Endothelial cell of umbilical vein (primary cell): Measurements from ENCODE around the gene RPS6KA5. TPM values are rescaled to one million over a fixed set of nuclear protein-coding genes. Genes with fewer than 3 reads are reported as not detected.

Source experiments
- BruUV-seq: library from RNA; stranded (reverse); fragments of 400-500 nt; replicated peaks from 2 replicates; lab custom pipeline; 2021; lab: Mats Ljungman, UMichigan
- CTCF ChIA-PET: fragments of 300-600, 350-600 bp; sonication (Branson Sonifier 250); formaldehyde crosslinking; loops from one replicate; lab custom pipeline; 2021; ENCODE audit warnings: antibody characterized with exemption, inconsistent platforms; lab: Charles Lee
- POLR2A ChIA-PET: fragments of 300-600, 350-600 bp; sonication (Branson Sonifier 250); formaldehyde crosslinking; loops from one replicate; lab custom pipeline; 2021; ENCODE audit warnings: antibody characterized with exemption, inconsistent platforms; lab: Charles Lee
- DNase-seq: peaks from one replicate; pipeline ENCODE4 v3.0.0-alpha.2; 2011; ENCODE audit warnings: low read depth, low spot score
- FAIRE-seq: peaks from 2 replicates; lab custom pipeline; 2011; peaks lifted over from hg19 to GRCh38; lab: Jason Lieb, UNC
- H2AFZ ChIP-seq: 2 replicates; pipeline ENCODE4 v1.6.0; 2012; ENCODE audit warnings: low read depth, low read length, control low read depth, inconsistent platforms
- H3K27ac ChIP-seq: 2 replicates; pipeline ENCODE4 v1.5.1; 2011; ENCODE audit warnings: low read depth, mild to moderate bottlenecking, control low read depth, low read length, moderate library complexity; ENCODE audit not compliant: insufficient read depth
- H3K27me3 ChIP-seq, 2 experiments: 2 replicates each; pipeline versions ENCODE4 v1.6.0 to v1.6.1; 2011; ENCODE audit warnings: low read length in 2 of 2, mixed read lengths in 1 of 2; ENCODE audit not compliant: control insufficient read depth in 2 of 2, insufficient read depth in 2 of 2
- H3K36me3 ChIP-seq, 2 experiments: 2 replicates in 1 of 2; 3 replicates in 1 of 2; pipeline ENCODE4 v1.5.1; 2011; ENCODE audit warnings: low read length in 2 of 2, mild to moderate bottlenecking in 1 of 2, moderate library complexity in 1 of 2; ENCODE audit not compliant: control insufficient read depth in 2 of 2, insufficient read depth in 2 of 2; ENCODE audit errors: extremely low read depth in 1 of 2
- H3K4me1 ChIP-seq: 3 replicates; pipeline ENCODE4 v1.5.1; 2011; ENCODE audit warnings: mild to moderate bottlenecking, low read length; ENCODE audit not compliant: control insufficient read depth, insufficient read depth; ENCODE audit errors: extremely low read depth
- H3K4me2 ChIP-seq: 2 replicates; pipeline ENCODE4 v1.6.1; 2011; ENCODE audit warnings: low read length, control low read depth, mixed read lengths; ENCODE audit not compliant: insufficient read depth
- H3K4me3 ChIP-seq, 3 experiments: fragments of 200-600 bp in 1 of 3; sonication (generic), shearing (Covaris generic) in 1 of 3; replicated peaks in 1 of 3; 2 replicates each; pipeline ENCODE4 v1.5.1; 2011 to 2016; ENCODE audit warnings: control low read depth in 3 of 3, low read length in 3 of 3, mild to moderate bottlenecking in 2 of 3, inconsistent platforms in 1 of 3, low read depth in 1 of 3, moderate library complexity in 1 of 3; ENCODE audit not compliant: insufficient read depth in 1 of 3
- H3K79me2 ChIP-seq: 2 replicates; pipeline ENCODE4 v1.6.0; 2012; ENCODE audit warnings: low read length, inconsistent platforms; ENCODE audit not compliant: control insufficient read depth, insufficient read depth
- H3K9ac ChIP-seq: replicated peaks from 2 replicates; pipeline ENCODE3; 2011; ENCODE audit warnings: low read length, control low read depth; ENCODE audit not compliant: insufficient read depth; ENCODE audit errors: extremely low read depth
- H3K9me1 ChIP-seq: replicated peaks from 3 replicates; pipeline ENCODE4 v1.6.0; 2011; ENCODE audit warnings: mild to moderate bottlenecking, low read length; ENCODE audit not compliant: control insufficient read depth, insufficient read depth; ENCODE audit errors: extremely low read depth
- H3K9me3 ChIP-seq: replicated peaks from 2 replicates; pipeline ENCODE4 v1.5.1; 2012; ENCODE audit warnings: low read length, inconsistent platforms; ENCODE audit not compliant: control insufficient read depth, insufficient read depth
- H4K20me1 ChIP-seq: replicated peaks from 2 replicates; pipeline ENCODE3; 2011; ENCODE audit warnings: mild to moderate bottlenecking, low read length; ENCODE audit not compliant: control insufficient read depth, insufficient read depth; ENCODE audit errors: extremely low read depth
- CTCF ChIP-seq, 2 donors: IDR thresholded peaks; 1 replicate in 1 of 2; 2 replicates in 1 of 2; pipeline ENCODE4 v1.5.1; 2011; ENCODE audit warnings: low read length in 2 of 2, mild to moderate bottlenecking in 2 of 2, moderate library complexity in 2 of 2, control low read depth in 1 of 2, inconsistent platforms in 1 of 2, low read depth in 1 of 2; ENCODE audit not compliant: insufficient read depth in 1 of 2; ENCODE audit errors: extremely low read depth in 1 of 2
- EZH2 ChIP-seq: IDR thresholded peaks from 2 replicates; pipeline ENCODE4 v1.6.1; 2012; ENCODE audit warnings: borderline replicate concordance, low read depth, mild to moderate bottlenecking, moderate library complexity, low read length, inconsistent platforms; ENCODE audit not compliant: severe bottlenecking
- FOS ChIP-seq: IDR thresholded peaks from 2 replicates; pipeline ENCODE4 v1.6.1; 2011; ENCODE audit warnings: mild to moderate bottlenecking, low read length, moderate library complexity, borderline replicate concordance; ENCODE audit not compliant: insufficient read depth
- GATA2 ChIP-seq: IDR thresholded peaks from 2 replicates; pipeline ENCODE4 v1.7.0; 2011; ENCODE audit warnings: low read depth, mild to moderate bottlenecking, moderate library complexity, mixed read lengths, low read length; ENCODE audit not compliant: insufficient read length, insufficient read depth
- JUN ChIP-seq: IDR thresholded peaks from 2 replicates; pipeline ENCODE4 v1.6.1; 2011; ENCODE audit warnings: borderline replicate concordance, low read depth; ENCODE audit not compliant: insufficient read length, insufficient read depth
- MAX ChIP-seq: IDR thresholded peaks from 2 replicates; pipeline ENCODE4 v1.6.1; 2011; ENCODE audit not compliant: insufficient read depth, insufficient read length
- MYC ChIP-seq: IDR thresholded peaks from one replicate; pipeline ENCODE4 v1.6.1; 2011; ENCODE audit warnings: mild to moderate bottlenecking, low read depth, low read length
- POLR2A ChIP-seq: IDR thresholded peaks from 2 replicates; pipeline ENCODE4 v1.6.1; 2012; ENCODE audit warnings: low read depth, mild to moderate bottlenecking, control low read depth, low read length
- POLR2AphosphoS5 ChIP-seq: IDR thresholded peaks from 2 replicates; pipeline ENCODE4 v1.6.1; 2012; ENCODE audit warnings: low read depth, mild to moderate bottlenecking, control low read depth, low read length, moderate library complexity; ENCODE audit not compliant: insufficient read depth
- dilution Hi-C: fragments of 300-500 bp; cut with MboI; formaldehyde crosslinking; loops from one replicate; pipeline ENCODE4 v1.15.0; 2019; ENCODE audit warnings: low sequenced_read_pairs; ENCODE audit not compliant: extremely low pct_ligation_motif_present
- intact Hi-C: fragments of 100-400 bp; cut with micrococcal nuclease; formaldehyde crosslinking; loops from one replicate; pipeline ENCODE4 v1.10.0; 2022
- polyA plus RNA-seq, 4 experiments: library from polyadenylated mRNA; depleted of rRNA in 3 of 4; stranded (reverse) in 3 of 4; unstranded in 1 of 4; fragments of >200 nt; gene quantifications; 2 replicates each; pipeline versions ENCODE4 v1.2.1 to v1.2.3, GENCODE V29; 2011 to 2012; ENCODE audit warnings: missing spikeins in 1 of 4
- total RNA-seq: library from RNA; stranded (reverse); gene quantifications from 2 replicates; pipeline ENCODE4 v1.2.3, GENCODE V29; 2021

Gene RPS6KA5
- total and polyA plus RNA-seq, 2 donors (not counting 3 experiments of a cell fraction or from before 2014, with no cell fraction given) = 2.9 to 5.4 TPM

- TF ChIP-seq EZH2 (no peak), FOS (no peak), JUN (no peak), CTCF (IDR thresholded peaks at IDR 0.05; ENCODE audit: extremely low read depth in 1 of 2, insufficient read depth in 1 of 2, low read depth in 1 of 2, low read length in 2 of 2) (no peak), GATA2 (no peak), POLR2AphosphoS5 (no peak), POLR2A (no peak), MYC (no peak), MAX (no peak)
- Histone ChIP-seq H4K20me1 (no peaks in the 10 kb centered on the region), H3K79me2 (no peaks in the 10 kb centered on the region), H3K27ac (no peak overlapping the region), H3K4me2 (no peak overlapping the region), H3K9ac (no peak overlapping the region), H3K27me3 (no peaks in the 10 kb centered on the region), H3K9me3 (no peaks in the 10 kb centered on the region), H3K36me3 (no peaks in the 10 kb centered on the region), H2AFZ (no peak overlapping the region), H3K9me1 (no peaks in the 10 kb centered on the region), H3K4me3 (no peak overlapping the region), H3K4me1 (no peaks in the 10 kb centered on the region)
- no peak for FAIRE-seq
- DNase-seq = no peak
- ChIA-PET CTCF (no interaction called here), POLR2A (no interaction called here)
- dilution Hi-C loops (no loop called here), intact Hi-C loops (no loop called here)
- BruUV-seq = no TSS peak
Measured at GRCh38 chr14:90985601-90986242, 74.7 kb downstream of the RPS6KA5 start.
